GM12878 (cell line): ENCODE results near the gene LGALS3. TPM values are rescaled to one million over a fixed set of nuclear protein-coding genes. Genes with fewer than 3 reads are reported as not detected.

Experiments used
- ATAC-seq: fragments of 200-7000 bp; cut with Tn5 transposase; 3 replicates; pipeline ENCODE4 v1.9.1; 2020; ENCODE audit warnings: mild to moderate bottlenecking, moderate library complexity
- BruUV-seq: library from RNA; stranded (reverse); fragments of 400-500 nt; replicated peaks from 2 replicates; lab custom pipeline; 2021; lab: Mats Ljungman, UMichigan
- CTCF ChIA-PET: fragments of 300-600 bp; sonication (Branson Sonifier 250); formaldehyde crosslinking; extraction: SDS; loops from one replicate; lab custom pipeline; 2021; ENCODE audit warnings: inconsistent platforms; lab: Yijun Ruan, JAX
- POLR2A ChIA-PET: fragments of 350-600 bp; formaldehyde crosslinking; extraction: SDS; loops from one replicate; lab custom pipeline; 2021; ENCODE audit warnings: inconsistent platforms; lab: Charles Lee
- RAD21 ChIA-PET: fragments of 300-600 bp; sonication (Branson Sonifier 250); formaldehyde crosslinking; loops from one replicate; lab custom pipeline; 2023; ENCODE audit warnings: antibody characterized with exemption; ENCODE audit not compliant: unreplicated experiment; lab: Charles Lee
- SMC1A ChIA-PET: fragments of 300-600 bp; sonication (Branson Sonifier 250); formaldehyde crosslinking; loops from one replicate; lab custom pipeline; 2023; ENCODE audit not compliant: unreplicated experiment, uncharacterized antibody; lab: Charles Lee
- DNase-seq: peaks from one replicate; pipeline ENCODE4 v3.0.0-alpha.2; 2011; ENCODE audit warnings: low read depth, low spot score
- FAIRE-seq: peaks from 3 replicates; lab custom pipeline; 2011; peaks lifted over from hg19 to GRCh38; lab: Jason Lieb, UNC
- H2AFZ ChIP-seq: 2 replicates; pipeline ENCODE4 v1.6.0; 2011; ENCODE audit warnings: low read depth, low read length, control low read depth; ENCODE audit not compliant: control insufficient read depth
- H3K27ac ChIP-seq: 2 replicates; pipeline ENCODE4 v1.5.1; 2011; ENCODE audit warnings: control low read depth; ENCODE audit not compliant: control insufficient read depth, insufficient read depth
- H3K27me3 ChIP-seq, 2 experiments: replicated peaks in 1 of 2; 2 replicates each; pipeline versions ENCODE4 v1.6.0 to v1.6.1; 2011; ENCODE audit warnings: low read length in 1 of 2; ENCODE audit not compliant: control insufficient read depth in 2 of 2, insufficient read depth in 2 of 2
- H3K36me3 ChIP-seq, 2 experiments: 2 replicates each; pipeline ENCODE4 v1.5.1; 2011; ENCODE audit warnings: low read length in 1 of 2; ENCODE audit not compliant: control insufficient read depth in 2 of 2, insufficient read depth in 2 of 2
- H3K4me1 ChIP-seq: 2 replicates; pipeline ENCODE4 v1.6.1; 2011; ENCODE audit warnings: mild to moderate bottlenecking, low read length, moderate library complexity, mixed read lengths; ENCODE audit not compliant: control insufficient read depth, insufficient read depth
- H3K4me2 ChIP-seq: 2 replicates; pipeline ENCODE4 v1.6.0; 2011; ENCODE audit warnings: control low read depth; ENCODE audit not compliant: control insufficient read depth, insufficient read depth
- H3K4me3 ChIP-seq: fragments of 200-600 bp; sonication (generic); 2 replicates; pipeline ENCODE4 v1.5.1; 2016
- H3K79me2 ChIP-seq: 2 replicates; pipeline ENCODE4 v1.6.0; 2011; ENCODE audit warnings: low read length; ENCODE audit not compliant: control insufficient read depth, insufficient read depth
- H3K9ac ChIP-seq: 2 replicates; pipeline ENCODE4 v1.8.0; 2011; ENCODE audit warnings: low read length, control low read depth, mixed read lengths; ENCODE audit not compliant: control insufficient read depth, insufficient read depth
- H3K9me3 ChIP-seq: replicated peaks from 3 replicates; pipeline ENCODE4 v1.5.1; 2011; ENCODE audit warnings: mild to moderate bottlenecking, low read length; ENCODE audit not compliant: control insufficient read depth, insufficient read depth
- H4K20me1 ChIP-seq: 2 replicates; pipeline ENCODE4 v1.6.0; 2011; ENCODE audit not compliant: control insufficient read depth, insufficient read depth
- CTCF ChIP-seq, 3 experiments: IDR thresholded peaks in 2 of 3; conservative IDR thresholded peaks in 1 of 3; 2 replicates each; pipeline ENCODE4 v1.5.1; 2011; ENCODE audit warnings: low read depth in 3 of 3, low read length in 3 of 3, mild to moderate bottlenecking in 3 of 3, control low read depth in 2 of 3, moderate library complexity in 2 of 3, inconsistent platforms in 1 of 3, mixed read lengths in 1 of 3; ENCODE audit not compliant: control insufficient read depth in 2 of 3, insufficient read depth in 1 of 3; ENCODE audit errors: extremely low read depth in 1 of 3
- MYC ChIP-seq: IDR thresholded peaks from 2 replicates; pipeline ENCODE4 v1.6.1; 2011; ENCODE audit warnings: mild to moderate bottlenecking, low read length, moderate library complexity, inconsistent platforms; ENCODE audit not compliant: insufficient read depth, insufficient replicate concordance, insufficient read length, severe bottlenecking
- POU2F2 ChIP-seq: IDR thresholded peaks from 3 replicates; pipeline ENCODE4 v1.6.1; 2011; ENCODE audit warnings: low read depth, mild to moderate bottlenecking, low read length, borderline replicate concordance
- USF1 ChIP-seq: IDR thresholded peaks from 2 replicates; pipeline ENCODE4 v1.6.1; 2011; ENCODE audit warnings: borderline replicate concordance, low read depth, mild to moderate bottlenecking, moderate library complexity, mixed read lengths, low read length; ENCODE audit not compliant: insufficient read depth; ENCODE audit errors: extremely low read length
- WGBS: methylation state at CpG from one replicate; pipeline ENCODE4 v1.1.6; 2016; ENCODE audit warnings: low lambda C conversion rate; ENCODE audit not compliant: insufficient replicate concordance, insufficient coverage; ENCODE audit errors: missing lambda C conversion rate; 5-methylcytosine and 5-hydroxymethylcytosine counted together
- in situ Hi-C: fragments of 300-500 bp; cut with MboI; formaldehyde crosslinking; loops from 9 replicates; pipeline ENCODE4 v1.14.3; 2018; ENCODE audit warnings: mixed read lengths
- intact Hi-C: fragments of 100-400 bp; cut with micrococcal nuclease; formaldehyde crosslinking; loops from one replicate; pipeline ENCODE4 v1.14.2; 2022; ENCODE audit not compliant: unreplicated experiment
- polyA plus RNA-seq, 11 experiments: library from polyadenylated mRNA; depleted of rRNA in 4 of 11; unstranded in 6 of 11; stranded (reverse) in 5 of 11; fragments of >200 nt; fragmentation: Nextera tagmentation in 4 of 11; fragmentation: Illumina TruSeq in 1 of 11; extraction: Ambion mirVana in 4 of 11; extraction: Trizol in 1 of 11; gene quantifications; 1 replicate in 1 of 11; 2 replicates in 10 of 11; pipeline versions ENCODE4 v1.2.1 to v1.2.3, GENCODE V29; 2011 to 2016; ENCODE audit warnings: inconsistent platforms in 2 of 11, missing spikeins in 2 of 11, low read depth in 1 of 11
- total RNA-seq, 4 experiments: library from RNA; depleted of rRNA in 3 of 4; stranded (reverse); fragments of >200 nt in 3 of 4; fragmentation: Illumina TruSeq in 1 of 4; extraction: Trizol in 1 of 4; gene quantifications; 2 replicates each; pipeline versions ENCODE4 v1.2.1 to v1.2.3, GENCODE V29; 2013 to 2021

The LGALS3 gene
- total and polyA plus RNA-seq, 10 of the 15 experiments (the other 5 are each of a cell fraction or from before 2014, with no cell fraction given), result 1.5 to 34.2 (median 18.4) TPM

- ATAC-seq, result peak; percentile 69
- ChIA-PET CTCF (interaction anchor here (0.6 to 2.1 kb wide), 9 partner anchors 10 to 48 kb away, joined by 3 to 7 read pairs (median 4); no protein-coding TSS in a partner anchor), POLR2A (interaction anchor here (1.4 kb wide), 1 partner anchor 16 kb away, joined by 4 read pairs; no protein-coding TSS in a partner anchor)
These were observed 9.0 kb downstream of the LGALS3 start for GRCh38 chr14:55138091-55138490.

More at GRCh38 chr14:55138091-55138490, 9.0 kb downstream of the LGALS3 start:
- WGBS, result 91% methylated on average over 7 of the region's 7 CpGs
- TF ChIP-seq MYC (no peak), USF1 (no peak), POU2F2 (no peak), CTCF (IDR thresholded peaks at IDR 0.05 in 2 of 3, conservative IDR thresholded peaks at IDR 0.05 in 1 of 3; ENCODE audit: control insufficient read depth in 2 of 3, extremely low read depth in 1 of 3, insufficient read depth in 1 of 3, low read depth in 3 of 3, low read length in 3 of 3) (peak in 2 of 3 experiments; percentile 31 to 38; a peak in 3 of 6 replicates)
- Histone ChIP-seq H3K9ac (no peak overlapping the region), H3K36me3 (peaks cover 5 to 19% of the 10 kb centered on the region in 2 experiments), H3K4me3 (no peak overlapping the region), H3K9me3 (no peaks in the 10 kb centered on the region), H2AFZ (no peak overlapping the region), H4K20me1 (no peaks in the 10 kb centered on the region), H3K27ac (no peak overlapping the region), H3K4me1 (no peaks in the 10 kb centered on the region), H3K4me2 (no peak overlapping the region), H3K27me3 (no peaks in the 10 kb centered on the region), H3K79me2 (no peaks in the 10 kb centered on the region; the same call in 1 of the 2 replicates)
- intact Hi-C loops (no loop called here), in situ Hi-C loops (no loop called here)
- ChIA-PET SMC1A (interaction anchor here (0.6 to 1.2 kb wide), 3 partner anchors 9 to 49 kb away, joined by 3 to 5 read pairs (median 4); no protein-coding TSS in a partner anchor), RAD21 (interaction anchor here (1.2 kb wide), 1 partner anchor 87 kb away, joined by 4 read pairs; the partner anchor contains the start of gene MAPK1IP1L)
- DNase-seq (no peak), FAIRE-seq (no peak)
- no TSS peak for BruUV-seq
